GM19455 (cell line): Measurements from ENCODE around the gene STRADA.
A peak's percentile ranks its signal among the peaks of the same experiment; 100 is the strongest.

Experiments
- ATAC-seq: cut with Tn5 transposase; IDR thresholded peaks from one replicate; pipeline ENCODE4 v1.9.1; 2021; ENCODE audit not compliant: unreplicated experiment

The STRADA gene

DNA sequence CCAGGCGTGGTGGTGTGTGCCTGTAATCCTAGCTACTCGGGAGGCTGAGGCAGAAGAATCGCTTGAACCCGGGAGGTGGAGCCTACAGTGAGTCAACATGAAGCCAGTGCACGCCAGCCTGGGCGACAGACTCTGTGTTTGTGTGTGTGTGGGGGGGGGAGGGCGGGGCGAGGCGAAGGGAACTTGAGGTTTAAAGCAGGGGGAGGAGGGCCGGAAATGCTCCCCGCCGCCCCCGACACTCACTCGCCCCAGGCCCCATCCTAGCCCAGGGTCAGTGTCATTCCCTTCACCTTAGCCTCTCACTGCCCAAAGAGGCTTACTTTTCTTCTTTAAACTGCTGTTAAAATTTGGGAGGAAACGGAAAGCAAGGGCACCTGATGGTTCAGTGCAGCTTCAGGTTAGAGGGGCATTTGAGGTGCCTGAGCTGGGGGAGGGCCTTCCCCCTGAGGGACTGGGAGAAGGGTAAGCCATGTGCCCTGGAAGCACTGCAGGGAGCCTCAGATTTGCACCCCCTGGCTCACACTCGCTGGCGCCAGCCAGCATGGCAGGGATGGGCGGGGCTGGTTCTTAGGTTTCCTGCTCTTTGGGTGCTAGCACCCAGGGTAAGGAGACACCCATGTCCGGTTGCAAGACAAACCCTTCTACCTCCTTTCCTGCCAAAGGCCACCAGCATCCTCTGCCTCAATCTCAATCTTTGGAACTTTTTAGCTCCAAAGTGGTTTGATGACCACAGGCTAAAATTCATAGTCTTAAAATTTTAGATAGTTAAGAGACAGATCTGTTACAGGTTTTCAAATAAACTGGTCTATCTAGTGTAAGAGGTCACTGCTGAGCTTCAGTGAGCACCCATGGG lies 39.5 kb downstream of the STRADA start:
- no peak for ATAC-seq

DNA sequence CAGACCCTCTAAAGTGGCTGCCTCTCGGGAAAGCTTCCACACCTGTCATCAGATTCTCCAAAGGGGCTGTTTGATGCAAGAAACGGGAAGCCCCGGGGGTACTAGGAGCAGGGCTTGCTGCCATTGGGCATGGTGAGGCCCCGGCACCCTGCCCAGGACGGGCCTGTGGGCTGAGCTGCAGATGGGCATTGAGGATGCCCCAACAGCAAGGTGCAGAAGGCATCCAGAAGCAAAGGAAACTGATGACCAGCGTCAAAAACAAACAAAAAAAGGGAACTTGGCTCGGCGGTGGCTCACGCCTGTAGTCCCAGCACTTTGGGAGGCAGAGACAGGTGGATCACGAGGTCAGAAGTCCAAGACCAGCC lies 40.2 kb downstream of the STRADA start:
- no peak for ATAC-seq

DNA sequence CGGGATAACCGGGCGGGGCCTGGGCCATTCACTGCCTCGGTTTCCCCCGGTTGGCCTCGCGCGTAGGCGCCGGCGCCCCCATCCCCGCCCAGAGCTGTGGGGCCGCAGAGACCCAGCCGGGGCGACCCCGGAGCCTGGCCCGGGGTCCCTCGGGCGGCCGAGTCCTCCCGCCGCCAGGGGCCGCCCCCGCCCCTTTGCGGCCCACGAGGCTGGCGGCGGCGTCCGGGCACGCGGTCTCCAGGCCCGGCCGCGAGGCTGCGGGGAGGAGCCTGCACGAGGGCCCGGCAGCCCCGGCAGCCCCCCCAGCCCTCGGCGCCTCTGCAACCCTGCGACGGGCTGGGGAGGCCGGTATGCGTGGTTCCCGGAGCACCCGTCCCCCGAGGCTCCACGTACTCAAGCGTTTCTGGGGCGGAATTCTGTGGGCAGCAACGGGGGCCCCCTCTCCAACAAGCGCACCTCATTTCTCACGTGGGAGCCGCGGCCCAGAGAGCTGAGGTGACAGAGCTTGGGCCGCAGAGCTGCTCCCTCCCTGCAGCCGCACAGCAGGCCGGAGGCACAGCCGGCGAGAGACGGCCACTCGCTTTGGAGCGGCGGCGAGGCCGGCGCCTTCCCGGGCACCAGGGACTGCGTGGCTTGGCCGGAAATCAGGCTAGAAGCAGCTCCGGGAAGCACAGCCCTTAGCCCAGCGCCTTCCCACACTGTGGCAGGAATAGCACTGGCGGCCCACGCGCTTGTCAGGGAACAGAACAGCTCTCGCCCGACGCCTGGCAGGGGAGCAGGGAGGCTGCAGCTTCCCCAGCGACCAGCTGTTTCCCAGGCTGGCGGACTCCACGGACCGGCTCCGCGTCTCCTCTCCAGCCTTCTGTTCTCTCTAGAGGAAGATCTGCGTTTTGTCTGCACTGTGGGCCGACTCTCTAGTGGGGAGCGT lies 40.8 kb downstream of the STRADA start:
- ATAC-seq = no peak

DNA sequence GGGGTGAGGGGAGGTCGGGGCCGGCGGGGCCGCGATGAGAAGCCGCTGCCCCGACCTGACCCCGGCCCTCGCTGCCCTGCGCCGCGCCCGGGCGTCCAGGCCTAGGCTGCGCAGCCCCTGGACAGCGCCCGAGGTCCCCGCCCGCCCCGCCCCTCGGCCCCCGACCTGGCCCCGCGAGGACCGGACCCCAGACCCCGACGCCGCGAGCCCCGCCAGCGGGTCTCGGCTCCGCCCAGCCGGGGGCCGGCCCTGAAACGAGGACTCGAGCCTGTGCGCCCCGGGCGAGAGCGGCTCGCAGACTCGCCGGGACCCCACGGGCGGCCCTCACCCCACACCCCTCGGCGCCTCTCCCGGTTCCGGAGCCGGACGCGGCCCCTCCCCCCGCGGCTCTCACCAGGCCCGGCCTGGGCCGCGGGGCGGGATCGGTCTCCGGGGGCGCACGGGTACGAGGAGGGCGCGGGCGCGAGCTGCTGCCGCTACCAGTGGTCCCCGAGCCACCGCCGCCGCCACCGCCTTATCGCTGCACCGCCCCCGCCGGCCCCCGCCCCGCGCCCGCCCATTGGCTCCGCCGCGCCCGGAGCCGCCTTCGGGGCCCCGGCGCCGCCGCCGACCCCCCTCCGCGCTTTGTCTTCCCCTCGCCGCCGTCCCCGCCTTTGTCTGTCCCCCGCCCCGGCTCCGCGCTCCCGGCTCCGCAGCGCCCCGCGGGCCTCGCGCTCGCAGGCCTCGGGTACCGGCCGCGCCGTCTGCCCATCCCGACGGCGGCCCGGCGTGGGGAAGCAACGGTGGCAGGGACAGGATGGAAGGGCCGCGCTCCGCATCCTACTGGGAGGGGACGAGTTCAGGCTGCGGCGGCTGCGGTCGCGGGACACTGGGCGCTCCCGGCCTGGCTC lies 41.7 kb downstream of the STRADA start, which contains the start of gene LIMD2:
LIMD2 (minus strand) TSS at position 488 of the 890 bp plus-strand sequence. CDS start 827 bp downstream, outside the sequence.
- ATAC-seq = peak; percentile 12

DNA sequence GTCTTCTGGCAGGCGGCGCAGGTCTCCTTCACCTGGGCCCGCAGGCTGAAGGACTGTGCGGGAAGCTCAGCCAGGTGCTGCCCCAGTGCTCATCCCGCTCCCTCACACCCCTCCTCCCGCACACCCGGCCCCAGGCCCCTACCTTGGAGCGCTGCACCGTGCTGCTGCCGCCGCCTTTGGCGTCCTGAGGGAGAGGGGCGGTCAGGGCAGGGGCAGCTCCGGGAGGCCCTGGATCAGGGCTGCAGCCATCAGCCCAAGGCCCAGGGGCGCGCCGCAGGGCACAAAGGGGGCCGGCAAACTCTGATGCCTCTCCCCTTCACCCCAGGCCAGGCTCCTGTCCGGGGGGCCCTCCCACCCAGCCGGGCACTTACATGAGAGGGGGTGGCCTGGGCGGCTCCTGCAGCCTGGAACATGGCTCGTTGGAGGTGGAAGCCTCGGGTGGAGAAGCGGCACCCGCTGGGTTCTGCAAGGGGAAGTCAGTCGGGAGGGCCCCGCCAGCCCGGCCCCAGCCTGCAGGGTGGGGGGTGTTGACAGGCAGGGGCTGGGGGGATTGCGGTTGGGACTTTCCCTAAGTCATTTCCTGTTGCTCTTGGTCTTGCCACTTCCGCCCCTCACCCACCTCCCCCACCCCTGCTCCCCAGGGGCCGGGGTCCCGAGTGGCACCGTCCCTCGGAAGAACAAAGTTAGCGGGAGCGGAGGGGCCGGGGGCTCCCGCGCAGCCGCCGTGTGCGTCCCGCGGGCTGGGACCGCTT lies 42.5 kb downstream of the STRADA start:
- ATAC-seq = peak; percentile 27

DNA sequence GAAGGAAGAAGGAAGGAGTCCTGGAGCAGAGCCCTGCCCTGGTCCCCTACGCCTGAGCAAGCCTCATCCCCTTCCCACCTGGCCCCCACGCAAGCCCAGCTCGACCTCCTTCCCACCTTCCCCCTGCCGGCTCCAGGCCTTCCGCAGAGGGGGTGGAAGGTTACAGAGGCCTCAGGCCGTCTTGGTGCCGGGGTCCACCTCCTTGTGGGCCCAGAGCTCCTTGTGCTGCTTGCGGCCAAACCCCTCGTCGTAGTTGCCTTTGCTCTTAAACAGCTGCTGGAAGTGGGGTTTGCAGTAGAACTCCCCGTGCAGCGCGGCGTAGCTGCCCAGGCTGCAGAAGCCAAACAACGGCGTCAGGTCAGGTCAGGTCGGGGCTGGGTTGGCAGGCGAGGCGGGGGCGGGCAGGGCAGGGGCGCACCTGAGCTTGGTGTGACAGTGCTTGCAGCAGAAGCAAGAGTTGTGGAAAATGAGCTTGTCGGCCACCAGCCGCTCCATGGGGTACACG lies 43.2 kb downstream of the STRADA start:
- ATAC-seq = no peak

DNA sequence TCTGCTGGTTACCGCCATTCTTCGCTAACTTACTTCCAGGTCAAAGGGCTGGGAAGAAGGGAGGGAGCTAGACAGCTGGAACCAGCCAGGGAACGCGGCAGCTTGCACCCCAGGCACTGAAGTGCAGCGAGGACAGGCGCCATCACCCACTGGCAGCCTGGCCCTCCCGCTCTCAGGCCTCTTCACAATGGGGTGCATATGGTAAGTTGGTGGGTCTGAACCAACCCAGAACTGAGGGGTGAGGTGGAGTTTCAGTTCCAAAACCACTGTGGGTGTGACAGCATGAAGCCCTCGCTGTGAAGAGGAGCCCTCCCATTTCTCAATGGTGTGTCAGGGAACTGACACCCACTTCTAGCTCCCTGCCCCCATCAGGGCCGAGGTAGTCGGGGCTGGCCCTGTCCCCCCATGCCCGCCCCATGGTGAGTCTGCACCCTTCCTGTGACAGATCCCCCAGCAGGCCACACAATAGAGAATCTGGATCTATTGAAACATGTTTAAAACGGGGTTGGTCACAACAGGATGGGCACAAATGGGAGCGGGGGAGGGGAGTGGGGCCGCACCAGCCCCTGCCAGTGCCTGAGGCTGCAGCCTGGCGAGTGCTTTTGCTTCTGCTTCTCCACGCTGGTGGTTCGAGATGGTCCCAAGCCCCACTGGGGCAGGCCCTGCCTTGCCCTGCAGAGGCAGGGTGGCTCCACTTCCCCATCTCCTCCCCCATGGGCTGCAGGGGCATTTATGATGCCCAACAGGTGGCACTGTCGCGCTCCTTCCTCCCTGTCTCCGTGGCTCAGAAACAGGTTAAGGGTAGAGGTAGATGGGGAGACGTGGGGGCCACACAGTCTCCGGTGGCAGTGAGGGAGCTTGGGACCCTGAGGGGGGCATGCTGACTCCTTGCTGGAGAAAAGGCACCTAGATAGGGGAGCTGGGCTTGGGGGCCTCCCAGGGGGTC lies 44.0 kb downstream of the STRADA start:
- ATAC-seq = peak; percentile 29

DNA sequence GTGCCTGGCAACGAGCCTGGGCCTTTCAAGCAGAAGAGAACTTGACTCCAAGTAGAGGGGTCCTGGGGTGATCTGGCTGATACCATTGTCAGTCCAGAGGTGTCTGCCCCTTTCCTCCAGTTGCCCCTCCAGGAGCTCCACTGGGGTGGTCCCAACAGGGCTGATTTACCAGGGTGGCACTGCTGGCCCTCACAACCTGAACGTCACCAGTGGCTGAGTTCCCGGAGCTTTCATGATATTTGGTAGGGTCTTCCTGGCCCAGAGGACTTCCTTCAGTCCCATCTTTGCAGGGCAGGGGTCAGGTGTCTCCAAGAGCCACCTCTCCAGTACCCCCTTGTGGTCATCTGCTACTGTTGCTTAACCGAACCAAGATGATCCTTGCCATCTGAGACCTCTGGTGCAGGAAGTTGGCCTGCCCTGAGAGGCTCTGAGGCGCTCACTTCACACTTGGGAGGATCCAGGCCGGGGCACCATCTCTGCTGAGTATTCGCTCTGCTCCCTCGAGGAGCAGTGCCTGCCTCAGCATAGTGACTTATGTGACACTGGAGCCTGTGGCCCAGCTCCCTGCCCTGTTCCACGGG lies 45.1 kb downstream of the STRADA start:
- ATAC-seq = no peak

DNA sequence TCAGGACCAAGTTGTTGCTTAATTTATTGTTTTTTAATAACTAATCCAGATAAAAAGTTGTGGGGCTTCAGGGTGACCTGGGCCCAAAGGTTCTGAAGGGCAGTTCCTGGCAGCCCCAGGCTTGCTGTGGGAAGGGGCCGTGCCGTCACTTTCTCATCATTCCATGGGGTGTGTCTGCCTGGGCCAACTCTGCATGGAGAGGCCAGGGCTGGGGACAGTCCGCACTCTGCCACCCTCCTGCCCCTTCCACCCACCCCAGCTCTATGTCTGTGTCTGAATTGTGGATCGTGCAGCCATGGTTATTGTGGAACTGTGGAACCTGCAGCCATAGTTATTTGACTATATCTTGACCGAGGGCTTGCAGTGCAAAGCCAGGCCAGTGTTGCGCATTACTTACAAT lies 45.7 kb downstream of the STRADA start:
- no peak for ATAC-seq

DNA sequence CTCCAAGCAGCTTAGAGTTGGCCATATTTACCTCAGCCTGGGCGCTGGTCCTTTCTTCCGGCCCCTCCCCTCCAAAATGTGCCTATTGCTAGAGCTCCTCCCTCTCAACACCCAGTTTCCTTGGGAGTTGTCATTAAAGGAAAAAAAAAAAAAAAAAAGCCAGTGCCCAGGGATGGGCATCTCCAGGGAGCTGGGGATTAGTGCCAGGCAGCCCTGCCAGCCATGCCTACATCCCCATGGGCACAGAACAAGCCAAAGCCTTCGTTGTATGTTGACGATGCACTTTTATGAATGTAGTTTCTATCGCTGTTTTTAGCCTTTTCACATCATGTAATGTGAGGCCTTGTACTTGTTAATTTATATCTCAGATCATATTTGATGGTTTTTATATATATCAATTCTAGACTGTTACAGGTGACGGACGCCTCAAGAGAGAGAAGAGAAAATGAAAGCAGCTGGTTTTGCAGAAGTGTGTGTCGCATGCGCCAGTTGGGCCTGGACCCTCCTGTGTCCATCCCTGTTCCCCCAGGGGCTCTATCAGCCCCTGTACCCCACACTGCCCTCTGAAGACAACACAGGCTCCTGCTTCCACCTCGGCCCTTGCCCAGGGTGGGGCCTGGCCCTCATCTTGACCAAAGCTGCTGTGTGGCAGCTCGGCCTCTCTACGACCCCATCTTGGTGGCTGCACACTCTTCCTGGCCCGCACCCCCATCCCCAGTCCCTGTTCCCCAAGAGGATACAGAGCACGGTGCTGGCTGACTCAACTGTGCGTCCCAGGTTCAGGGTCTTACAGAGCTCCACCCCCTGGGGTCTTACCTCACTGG lies 46.4 kb downstream of the STRADA start:
- no peak for ATAC-seq

DNA sequence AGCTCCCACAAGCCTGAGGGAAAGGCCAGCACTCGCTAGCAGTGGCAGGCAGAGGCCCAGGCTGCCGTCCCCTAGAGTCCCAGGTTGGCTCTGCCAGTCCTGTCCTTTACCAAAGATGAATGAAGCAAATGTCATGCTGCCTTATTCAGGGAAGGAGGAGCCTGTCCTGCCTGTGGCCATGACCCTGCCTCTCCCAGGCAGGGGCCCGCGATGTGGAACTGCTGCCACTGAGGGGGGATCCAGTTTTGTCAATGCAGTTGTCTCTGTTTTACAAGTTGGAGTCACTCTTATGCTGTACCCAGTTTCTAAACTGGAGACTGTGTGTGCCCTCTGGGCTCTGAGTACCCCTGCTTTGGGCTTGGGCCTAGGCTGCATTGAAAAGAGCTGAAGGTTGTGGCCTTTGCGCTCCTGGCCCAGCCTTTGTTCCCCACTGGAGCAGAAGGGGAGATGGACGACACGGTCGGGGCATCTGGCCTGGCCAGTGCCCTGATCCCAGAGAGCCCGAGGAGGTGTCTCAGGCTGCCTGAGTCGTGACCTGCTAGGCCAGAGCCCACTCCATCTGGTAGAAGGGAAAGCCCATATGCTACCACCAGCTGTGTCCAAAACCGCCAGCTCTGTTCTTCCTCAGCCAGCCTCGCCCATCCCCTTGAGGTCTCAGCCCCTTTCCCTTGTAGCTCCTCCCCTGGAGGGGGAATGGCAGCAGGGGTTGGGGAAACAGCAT lies 47.2 kb downstream of the STRADA start:
- no peak for ATAC-seq

DNA sequence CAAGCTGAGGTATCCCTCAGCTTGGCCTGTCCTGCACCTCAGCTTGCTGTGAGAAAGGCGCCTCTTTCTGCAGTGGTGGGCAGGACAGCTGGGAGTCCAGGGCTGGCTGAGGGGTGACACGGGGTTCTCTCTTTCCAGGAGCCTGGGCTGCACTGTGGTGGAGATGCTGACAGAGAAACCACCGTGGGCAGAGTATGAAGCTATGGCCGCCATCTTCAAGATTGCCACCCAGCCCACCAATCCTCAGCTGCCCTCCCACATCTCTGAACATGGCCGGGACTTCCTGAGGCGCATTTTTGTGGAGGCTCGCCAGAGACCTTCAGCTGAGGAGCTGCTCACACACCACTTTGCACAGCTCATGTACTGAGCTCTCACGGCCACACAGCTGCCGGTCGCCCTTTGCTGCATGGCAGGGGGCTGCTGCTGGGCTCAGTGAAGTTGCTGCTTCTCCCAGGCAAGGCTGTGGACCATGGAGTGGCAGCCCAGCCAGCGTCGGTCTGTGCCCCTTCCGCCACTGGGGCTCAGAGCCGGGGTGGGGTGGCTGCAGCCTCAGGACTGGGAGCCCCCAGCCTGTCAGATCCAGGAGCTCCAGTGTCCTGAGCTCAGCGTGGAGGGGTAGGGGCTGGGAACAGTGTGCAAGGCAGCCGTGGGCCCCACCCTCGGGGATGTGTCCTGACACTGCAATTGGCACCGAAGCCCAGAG lies 48.0 kb downstream of the STRADA start:
- no peak for ATAC-seq

DNA sequence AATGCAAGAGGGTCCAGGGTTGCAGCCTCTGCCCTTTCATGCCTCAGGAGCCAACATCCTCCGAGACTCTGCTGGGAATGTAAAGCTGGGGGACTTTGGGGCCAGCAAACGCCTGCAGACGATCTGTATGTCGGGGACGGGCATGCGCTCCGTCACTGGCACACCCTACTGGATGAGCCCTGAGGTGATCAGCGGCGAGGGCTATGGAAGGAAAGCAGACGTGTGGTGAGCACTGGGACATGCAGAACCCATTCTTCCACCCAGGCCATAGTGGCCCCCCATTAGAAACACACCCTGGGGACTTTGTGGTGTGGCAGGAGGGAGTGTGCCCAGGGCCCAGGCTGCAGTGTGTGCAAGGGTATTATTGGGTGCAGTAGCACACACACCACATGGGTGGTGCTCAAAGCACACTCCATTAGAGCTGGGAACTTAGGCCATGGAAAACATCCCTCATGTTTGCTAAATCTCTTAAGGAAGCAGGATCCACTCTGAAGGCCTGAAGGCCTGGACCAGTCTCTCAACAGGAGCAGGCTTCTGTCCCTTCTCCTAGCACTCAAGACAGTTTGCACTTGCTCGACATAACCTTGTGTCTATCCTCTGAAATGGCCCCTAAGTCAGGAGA lies 49.3 kb downstream of the STRADA start:
- no peak for ATAC-seq

DNA sequence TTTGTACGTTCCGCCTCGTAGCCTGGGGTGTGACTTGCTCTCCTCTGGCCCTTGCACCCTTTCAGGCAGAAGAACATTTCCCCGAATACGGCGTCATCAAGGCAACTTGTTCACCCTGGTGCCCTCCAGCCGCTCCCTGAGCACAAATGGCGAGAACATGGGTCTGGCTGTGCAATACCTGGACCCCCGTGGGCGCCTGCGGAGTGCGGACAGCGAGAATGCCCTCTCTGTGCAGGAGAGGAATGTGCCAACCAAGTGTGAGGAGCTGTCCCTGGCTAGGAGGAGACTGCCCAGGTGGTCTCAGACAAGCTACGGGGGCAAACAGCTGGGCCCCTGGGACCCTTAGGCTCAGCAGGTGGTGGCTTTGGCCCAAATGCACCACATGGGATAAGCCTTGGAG lies 52.1 kb downstream of the STRADA start:
- ATAC-seq = no peak

DNA sequence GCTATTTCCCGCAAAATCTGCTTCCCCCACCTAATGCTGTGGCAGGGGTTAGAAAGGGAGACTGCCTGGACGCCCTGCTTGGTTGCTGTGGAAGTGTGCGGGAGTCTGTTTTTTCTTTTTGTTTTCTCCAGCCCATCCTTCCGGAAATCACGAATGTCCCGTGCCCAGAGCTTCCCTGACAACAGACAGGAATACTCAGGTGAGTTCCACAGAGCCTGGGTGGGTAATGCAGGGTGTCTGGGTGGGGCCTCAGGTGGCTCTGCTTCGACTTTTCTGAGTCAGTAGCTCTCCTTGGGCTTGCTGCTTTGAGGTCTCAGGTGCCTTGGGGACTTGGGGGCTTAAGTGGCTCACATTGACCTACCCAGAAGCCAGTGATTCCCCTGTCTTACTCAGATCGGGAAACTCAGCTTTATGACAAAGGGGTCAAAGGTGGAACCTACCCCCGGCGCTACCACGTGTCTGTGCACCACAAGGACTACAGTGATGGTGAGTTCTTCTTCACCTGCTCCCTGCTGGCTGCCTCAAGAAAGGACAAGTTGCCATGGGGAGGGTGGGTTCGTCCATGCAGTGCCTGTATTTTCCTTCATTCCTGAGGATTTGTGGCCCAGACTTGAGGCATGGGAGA lies 53.1 kb downstream of the STRADA start:
- ATAC-seq = no peak
